ENCODE measurements around the gene MELTF.
A peak's percentile ranks its signal among the peaks of the same experiment; 100 is the strongest.

Gene MELTF

DNA sequence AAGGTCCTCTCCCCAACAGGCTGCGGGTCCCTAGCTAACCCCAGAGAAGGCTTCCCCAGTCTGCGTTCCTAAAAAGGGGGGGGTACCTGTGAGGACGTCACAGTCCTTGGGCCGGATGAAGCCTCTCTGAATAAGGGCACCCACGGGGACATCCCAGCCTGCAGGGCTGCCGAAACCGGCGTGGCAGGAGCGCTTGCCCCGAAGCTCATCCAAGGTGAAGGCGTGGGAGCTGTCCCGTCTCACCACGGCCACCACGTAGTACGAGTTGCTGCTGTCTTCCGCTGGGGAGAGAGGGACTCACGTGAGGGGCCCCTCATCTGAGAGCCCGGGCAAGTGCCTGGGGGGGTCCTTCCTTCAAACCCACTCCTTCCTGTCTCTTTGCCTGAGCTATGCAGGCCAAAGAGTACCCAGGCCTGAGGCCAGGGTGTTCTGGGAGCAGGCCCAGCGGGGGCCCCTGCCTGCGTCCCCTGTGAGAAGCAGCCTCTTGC is 20.0 kb downstream of the MELTF start:
- DNase-seq (ENCODE audit: low spot score), result no peak

DNA sequence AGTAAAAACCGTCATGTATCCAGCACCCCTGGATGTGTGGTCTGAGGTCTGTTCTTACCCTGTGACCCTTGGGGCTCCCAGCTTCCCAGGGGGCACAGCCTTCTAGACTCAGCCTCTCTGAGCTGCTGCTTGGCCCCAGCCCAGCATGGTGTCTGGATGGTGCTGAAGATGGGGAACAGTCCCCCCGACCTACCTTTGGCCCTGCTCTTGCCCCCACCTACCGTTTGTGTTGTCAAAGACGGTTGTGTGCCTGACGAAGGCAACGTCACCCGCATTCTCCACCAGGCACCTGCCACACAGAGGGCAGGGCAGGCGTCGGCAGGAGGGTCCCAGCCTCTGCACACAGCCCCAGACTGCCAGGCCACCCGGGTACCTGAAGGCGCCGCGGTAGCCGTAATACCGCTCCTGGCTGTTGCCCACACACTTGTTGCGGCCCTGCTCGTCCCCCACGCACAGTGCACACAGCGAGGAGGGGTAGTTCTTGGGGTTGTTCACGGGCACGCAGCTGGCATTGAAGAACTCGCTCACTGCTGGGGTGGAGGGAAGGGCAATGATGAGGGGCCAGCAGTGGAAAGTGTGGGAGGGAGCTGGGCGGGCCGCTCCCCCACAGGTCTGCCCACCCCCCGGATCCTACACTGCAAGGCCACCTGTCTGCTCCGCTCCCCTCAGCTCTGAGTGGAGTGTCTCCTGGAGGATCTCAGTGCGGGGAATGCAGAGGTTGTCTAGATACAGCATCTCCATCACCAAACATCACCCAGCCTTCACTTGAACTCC is 21.0 kb downstream of the MELTF start:
- DNase-seq (ENCODE audit: low spot score), result no peak

DNA sequence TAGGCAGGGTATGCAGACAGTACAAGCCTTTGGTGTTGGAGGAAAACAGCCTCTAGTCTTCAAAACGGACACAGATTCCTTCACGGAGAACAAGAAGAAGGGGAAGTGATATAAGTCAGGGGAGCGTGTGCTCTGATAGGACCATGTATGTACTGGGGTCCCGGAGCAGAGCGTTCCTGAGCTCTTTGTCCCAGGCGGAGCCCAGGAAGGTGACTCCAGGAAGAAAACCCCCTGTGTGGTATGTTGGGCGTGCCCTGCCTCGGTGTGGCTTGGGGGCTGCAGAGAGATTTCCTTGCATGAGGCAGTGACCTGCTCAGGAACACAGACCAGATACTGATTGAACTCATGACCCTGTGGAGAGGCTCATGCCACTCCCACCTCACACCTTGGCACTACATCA is 21.7 kb downstream of the MELTF start:
- DNase-seq (ENCODE audit: low spot score), result no peak

DNA sequence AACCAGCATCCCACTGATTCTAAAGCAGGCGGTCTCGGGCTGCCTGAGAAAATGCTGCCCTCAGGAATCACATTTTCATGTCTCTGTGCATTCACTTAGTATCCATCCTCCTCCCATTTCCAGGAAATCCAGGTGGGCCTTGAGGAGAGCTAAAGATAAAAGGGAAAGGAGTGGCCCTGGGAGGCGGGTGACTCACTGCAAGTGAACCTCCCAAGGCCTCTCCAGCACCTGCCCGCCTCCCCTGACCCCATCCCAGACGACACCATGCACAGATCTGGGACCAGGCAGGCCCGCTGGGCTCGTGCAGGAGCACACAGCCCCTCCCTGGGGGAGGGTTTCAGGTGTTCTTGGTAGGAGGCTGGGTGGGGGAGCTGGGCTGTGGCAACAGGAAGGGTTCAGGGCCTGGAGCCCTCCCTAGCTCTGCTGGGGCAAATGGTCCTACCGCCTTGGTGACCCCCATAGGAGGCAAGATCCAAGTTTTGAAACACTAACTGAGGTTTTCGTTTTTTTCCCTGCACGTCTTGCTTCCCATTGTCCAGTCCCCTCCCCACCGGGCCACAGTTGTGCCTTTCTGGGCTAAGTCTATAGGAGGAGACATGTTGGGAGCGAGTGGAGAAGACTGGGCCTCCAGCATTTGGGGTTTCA is 22.2 kb downstream of the MELTF start:
- no peak for DNase-seq (ENCODE audit: low spot score)

DNA sequence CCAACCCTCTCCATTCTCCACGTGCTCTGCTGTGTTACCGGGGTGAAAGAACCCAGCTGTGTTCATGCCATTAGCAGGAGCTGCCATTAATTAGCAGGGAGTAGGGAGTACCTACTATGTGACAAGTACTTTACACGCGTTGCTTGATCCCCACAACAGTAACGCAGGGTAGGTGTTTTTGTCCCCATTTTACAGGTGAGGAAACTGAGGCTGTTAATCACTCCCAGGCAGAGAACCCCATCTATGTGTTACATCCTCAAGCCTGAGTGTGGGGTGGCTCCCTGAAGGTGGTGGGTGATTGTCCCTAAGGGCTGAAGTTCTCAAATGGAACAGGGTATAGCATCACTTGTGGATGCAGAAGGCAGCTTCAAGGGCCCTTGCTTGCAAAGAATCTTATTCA is 22.8 kb downstream of the MELTF start:
- DNase-seq (ENCODE audit: low spot score), result no peak

DNA sequence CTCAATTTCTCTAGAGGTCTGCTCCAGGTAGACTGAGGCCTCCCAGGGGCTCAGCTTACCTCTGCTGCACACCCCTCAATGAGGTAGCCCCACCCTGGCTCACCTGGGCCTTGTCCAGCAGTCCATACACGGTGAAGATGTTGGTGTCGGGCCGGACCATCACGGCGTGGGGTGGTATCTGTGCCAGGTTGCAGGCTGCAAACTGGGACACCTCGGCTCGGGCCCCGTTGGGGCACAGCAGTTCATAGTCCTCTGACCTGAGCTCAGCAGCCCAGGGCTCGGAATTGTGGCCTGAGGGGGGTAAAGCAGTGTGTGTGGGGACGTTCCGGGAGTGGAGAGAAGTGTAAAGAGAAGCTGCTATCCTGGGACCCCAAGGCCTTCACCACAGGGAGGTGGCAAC is 23.2 kb downstream of the MELTF start:
- DNase-seq (ENCODE audit: low spot score), result no peak

DNA sequence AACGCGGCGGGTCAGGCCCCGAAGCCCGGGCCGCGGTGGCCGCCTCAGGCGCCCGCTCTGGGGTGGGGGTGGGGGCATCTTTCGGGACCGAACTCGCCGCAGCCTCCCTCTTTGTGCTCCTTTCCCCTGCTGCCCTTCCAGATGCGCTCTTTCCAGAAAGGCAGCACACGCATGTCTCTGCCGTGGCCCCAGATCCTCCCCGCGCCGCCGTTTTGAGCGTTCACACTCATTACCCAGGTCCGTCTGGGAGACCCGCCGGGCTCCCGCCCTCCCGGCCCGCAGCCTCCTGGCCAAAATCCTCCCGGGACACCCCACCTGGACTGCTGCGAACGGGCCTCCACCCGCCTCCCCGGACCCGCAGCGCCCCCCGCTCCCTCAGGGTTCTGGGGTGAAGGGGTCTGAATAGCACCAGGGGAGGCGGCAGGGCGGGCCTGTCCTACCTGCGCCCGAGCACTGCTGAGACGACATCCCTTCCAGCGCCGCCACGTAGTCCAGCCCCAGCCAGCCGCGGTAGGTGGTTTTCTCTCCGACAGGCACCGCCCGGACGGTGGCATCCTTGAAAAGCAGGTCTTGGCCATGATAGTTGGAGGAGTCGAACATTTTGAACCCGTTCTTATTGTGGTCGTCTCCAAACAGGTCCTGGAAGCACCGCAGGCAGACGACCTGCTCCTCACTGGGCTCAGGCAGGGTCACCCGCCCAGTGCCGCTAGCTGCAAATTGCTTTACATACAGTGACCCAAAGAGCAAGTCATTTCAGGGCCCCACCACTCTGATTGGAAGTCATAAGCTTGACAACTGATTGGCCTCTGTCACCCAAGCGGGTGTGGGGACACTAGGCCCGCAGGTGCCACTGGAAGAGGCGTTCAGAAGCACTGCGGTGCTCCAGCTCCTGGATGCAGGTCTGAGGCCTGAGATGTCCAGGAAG is 25.9 kb downstream of the MELTF start:
- no peak for DNase-seq (ENCODE audit: low spot score)

DNA sequence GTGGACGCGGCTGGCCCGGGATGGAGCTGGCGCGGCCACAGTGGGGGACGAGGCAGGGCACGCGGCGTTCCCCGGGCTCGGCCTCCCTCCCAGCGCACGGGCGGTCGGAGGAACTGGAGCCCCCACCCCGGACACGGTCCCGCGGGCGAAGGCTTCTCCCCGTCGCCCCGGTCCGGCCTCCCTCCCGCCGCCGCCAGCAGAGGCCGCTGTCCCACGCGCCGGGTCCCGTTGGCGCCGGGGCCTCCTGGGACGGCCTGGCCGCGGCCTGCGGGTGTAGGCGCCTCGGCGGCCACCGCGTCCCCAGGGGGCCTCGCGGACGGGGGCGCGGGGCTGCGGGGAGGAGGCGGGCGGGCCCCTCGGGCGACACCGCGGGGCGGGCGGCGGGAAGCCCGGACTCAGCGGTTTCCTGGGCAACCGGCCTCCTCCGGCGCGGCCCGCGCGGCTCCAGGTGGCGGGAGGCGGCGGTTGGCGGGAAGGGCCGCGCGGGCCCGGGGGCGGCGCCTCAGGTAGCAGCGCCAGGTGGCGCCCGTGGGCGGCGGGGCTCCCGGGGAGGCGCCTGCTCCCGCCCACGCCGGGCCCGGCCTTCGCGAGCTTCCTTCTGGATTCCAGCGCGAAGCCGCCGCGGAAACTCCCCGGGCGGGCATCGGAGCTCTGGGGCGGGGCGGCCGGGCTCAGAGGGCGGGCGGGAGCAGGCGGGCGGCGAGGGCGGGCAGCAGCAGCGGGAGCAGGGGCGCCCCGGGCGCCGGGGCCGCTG is 26.7 kb downstream of the MELTF start:
- peak; percentile 66 for DNase-seq (ENCODE audit: low spot score)

DNA sequence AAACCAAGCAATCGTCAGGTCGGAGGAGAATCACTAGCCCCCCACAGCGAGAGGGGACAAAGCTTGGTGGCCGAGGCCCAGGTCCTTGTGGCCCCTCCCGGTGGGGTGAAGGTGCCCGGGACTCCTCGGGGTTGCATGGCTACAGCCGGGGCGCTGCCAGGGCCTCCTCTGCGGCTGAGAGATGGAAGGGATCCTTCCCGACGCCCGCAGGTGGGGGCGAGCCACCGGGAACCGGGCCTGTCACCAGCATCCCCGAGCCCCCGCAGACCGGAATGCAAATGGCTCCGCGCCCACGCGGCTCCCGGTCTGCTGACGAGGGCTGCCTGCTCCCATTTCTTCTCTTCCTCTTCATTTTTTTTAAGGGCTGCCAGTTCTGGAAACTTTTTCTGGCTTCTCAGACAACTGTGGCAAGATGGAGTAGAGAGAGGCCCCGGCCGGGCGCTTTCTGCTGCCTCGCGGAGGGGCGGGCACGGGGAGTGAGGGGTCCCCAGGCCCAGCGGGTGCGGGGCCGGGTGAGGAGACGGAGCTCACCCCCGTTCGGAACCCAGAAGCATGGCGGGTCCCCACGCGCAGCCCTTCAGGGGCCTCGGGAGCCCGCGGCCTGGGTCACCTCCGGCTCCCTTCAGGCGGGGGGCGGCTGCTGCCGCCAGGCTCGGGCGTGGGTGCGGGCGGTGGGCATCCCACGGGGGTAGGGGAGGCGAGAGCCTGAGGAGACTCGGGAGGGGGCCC is 27.5 kb downstream of the MELTF start:
- no peak for DNase-seq (ENCODE audit: low spot score)

DNA sequence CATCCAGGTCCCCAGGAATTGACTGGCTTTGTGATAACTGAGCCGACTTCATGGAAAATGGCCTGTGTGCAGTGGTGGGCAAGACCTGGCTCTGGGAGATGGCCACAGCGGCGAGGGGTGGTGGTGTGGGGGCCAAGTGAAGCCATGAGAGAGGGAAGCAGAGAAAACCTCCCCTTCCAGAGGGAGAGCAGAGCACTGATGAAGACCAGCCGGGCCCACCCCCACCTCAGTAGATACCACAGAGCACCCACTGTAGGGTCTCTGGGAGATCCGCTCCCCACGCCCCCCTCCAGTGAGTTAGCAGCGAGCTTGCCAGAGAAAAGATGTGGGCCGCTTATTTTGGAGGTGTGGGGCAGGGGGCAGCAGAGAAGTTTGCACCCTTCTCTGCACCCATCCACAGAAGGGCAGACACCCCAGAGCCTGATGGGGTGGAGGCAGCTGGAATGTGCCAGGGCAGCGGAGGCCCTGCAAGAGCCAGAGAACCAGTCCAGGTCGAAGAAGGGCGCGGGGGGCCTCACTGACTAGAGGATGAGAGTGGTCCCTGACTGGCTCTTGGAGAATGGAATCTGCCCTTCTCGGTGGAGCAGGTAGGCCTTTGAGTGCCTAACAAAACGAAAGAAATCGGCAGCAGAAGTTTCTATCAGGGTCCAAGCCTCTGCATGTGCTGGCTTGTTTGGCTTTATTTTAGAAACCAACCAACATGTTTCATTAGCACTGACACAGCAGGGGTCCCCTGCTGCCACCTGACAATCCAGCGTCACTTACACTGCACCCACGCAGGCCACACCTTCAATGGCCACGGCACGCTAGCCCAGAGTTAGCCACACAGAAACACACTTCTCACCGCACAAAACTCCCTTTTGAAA is 28.3 kb downstream of the MELTF start:
- no peak for DNase-seq (ENCODE audit: low spot score)

DNA sequence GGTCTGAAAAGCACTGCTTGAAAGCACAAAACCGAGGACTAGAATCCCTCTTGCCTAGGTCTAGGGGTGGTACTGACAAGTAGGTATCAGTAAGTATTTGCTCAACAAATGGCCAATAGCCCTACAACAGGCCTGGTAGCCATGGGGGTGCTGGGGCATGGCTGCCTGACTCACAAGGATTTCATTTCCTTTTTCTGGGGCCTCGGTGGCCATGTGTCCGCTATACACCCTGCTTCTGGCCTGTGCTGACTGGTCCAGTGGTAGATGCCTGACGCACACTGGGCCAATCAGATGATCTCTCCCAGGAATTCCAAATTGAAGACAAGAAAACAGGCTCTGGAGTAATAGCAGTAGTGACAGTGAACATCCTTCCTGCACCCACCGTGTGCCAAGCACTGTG is 29.4 kb downstream of the MELTF start:
- DNase-seq (ENCODE audit: low spot score), result no peak

DNA sequence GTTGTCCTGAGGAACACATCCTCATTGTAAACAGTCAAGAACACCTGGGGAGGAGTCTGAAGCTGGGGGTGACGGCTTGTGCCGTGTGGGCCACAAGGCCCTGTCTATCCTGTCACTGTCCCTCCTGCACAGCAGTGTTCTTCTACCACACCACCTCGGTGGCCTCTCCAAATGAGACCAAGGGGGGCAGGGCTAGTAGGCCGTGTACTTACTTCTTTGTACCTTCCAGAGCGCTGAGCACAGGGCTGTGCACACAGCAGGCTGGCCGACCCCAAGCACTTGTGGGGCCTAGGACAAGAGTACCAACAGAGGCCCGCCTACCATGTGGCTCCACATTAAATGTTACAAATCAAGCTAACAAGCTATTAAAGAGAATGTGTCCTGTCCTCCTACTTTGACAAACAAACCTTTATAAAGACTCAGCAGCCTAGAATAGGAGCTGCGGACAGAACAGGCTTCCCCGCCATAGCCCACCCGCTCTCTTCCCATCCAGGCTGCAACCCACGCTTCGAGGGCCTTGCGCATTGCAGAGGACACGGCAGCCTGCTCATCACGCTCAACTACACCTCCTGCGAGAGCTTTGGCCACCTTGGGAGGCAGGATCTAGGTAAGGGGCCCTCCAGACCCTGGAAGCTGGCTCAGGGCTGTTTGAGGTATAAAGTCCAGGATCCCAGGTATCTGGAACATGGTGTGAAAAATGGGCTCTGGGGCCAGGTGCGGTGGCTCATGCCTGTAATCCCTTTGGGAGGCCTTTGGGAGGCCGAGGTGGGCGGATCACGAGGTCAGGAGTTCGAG is 30.5 kb downstream of the MELTF start:
- no peak for DNase-seq (ENCODE audit: low spot score)

DNA sequence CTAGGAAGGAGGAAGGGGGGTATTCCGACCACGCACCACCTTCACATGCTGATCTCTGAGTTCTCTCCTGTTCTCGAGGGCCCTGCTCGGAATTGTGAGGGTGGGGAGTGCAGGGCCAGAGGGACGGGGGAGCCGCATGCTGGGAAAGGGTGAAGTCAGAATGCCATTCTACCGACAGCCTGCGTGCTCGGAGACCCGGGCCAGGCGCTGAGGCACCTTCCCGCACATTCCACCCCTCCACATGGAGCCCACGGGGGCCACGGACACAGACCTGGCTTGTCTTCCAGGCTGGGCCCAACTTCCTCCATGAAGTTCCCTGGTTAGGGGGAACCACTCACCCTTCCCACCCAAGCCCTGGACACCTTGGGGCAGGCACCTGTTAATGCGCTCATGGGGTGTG is 32.3 kb downstream of the MELTF start:
- DNase-seq (ENCODE audit: low spot score), result no peak

DNA sequence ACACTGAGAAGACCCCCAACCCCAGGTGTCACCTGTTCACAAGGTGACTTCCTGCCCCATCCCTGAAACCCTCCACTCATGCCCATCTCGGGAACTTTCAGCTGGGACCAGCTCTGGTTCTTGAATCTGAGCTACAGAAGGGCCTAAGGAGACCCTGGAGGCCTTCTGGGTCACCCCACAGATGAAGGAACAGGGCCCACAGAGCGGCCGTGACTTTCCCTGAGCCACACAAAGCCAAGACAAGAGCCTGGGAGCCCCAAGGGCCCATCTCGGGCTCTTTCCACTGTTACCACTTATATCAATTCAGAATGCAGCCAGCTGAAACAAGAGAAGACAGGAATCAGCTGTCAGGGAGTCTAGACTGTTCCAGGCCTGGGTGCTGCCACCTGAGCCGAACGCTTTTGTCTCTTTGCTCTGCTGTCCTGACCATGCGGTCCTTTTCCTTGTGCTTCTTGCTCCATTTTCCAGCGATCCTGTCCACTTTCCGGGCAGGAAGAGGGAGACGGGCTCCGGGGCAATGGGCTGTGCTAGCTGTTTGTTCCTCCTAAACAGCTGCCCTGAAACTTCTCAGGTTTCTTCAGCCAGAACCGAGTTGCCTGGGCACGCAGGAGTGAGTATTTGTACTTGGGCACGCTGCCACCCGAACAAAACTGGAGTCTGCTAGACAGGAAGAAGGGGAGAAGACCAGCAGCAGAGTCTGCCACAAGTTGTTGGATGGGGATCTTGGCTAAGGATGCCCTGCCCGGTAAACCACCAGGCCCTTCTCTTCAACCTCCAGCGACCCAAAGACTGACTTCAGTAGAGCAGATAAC is 33.0 kb downstream of the MELTF start:
- no peak for DNase-seq (ENCODE audit: low spot score)

DNA sequence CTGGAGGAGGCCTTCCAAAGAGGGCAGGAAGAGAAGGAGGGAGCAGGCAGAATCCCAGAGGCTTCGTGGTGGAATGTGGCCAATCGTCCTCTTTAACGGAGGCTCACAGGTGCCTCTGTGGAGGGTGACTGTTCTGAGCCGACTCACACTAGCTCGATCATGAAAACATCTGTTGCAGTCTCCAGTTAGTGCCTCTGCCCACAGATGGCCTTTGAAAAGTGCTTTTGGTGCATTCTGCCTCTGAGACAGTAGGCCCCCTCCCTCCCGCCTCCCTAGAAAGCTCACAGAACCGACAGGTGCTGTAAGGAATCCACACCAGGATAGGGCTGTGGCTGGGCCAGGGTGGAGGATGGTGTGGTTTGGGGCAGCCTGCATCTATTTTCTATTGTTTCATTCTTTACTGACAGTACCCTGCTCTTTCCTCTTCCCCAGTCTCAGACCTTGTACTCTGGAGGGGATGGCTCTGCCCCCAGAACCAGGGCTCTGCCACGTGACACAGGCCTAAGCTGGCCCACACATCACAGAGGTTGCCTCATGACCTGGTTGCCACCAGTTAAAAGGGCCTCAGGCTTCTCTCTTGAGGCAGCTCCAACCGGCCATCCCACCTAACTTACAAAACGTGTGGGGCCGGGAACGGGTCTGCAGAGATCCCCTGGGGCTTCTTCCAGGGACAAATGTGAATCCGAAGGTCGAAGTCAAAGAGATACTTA is 33.8 kb downstream of the MELTF start:
- no peak for DNase-seq (ENCODE audit: low spot score)

DNA sequence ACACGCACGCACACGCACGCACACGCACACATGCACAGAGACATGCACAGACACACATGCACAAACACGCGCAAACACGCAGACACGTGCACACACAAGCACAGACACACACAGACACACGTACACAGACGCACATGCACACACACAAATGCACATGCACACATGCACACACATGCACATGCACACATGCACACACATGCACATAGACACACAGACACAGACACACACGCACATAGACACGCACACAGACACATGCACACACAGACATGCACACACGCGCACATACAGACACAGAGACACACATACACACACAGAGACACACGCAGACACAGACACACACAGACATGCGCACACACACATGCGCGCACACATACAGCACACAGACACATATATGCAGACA is 34.6 kb downstream of the MELTF start:
- DNase-seq (ENCODE audit: low spot score), result no peak

DNA sequence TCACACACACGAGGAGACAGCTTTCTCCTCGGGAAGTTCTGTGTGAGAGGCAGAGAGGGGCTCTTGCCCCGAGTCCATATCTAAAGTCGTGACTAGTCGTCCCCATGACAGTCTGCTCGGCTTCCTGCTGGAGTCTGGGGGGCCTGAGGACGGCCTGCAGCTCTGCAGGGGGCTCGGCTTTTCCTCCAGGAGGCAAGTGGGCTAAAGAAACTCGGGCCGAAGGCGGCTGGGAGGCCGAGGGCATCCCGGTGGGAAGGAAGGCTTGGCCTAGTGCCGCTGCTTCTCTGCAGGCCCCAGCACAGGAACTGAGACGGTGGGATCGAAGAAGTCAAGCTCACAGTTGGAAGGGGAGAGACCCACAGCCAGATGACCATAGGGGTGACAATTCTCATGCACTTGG is 35.6 kb downstream of the MELTF start:
- DNase-seq (ENCODE audit: low spot score), result no peak

Data from COLO829 (cell line).